Thyroid gland (tissue), 4 donors: ENCODE data around the gene MYO10.

Experiments used
- POLR2A ChIP-seq, 2 donors: fragments of 450-650 bp; IDR thresholded peaks; one replicate each; pipeline ENCODE4 v1.6.1; 2017; ENCODE audit warnings: antibody characterized with exemption in 2 of 2, mild to moderate bottlenecking in 2 of 2, moderate library complexity in 1 of 2
- TF ChIP-seq, protein P1 (sequence below), 6 experiments: fragments of 200-600 bp in 3 of 6; fragments of 450-650 bp in 3 of 6; sonication (generic) in 3 of 6; IDR thresholded peaks; one replicate each; pipeline ENCODE4 v1.5.1; 2016 to 2019; ENCODE audit warnings: antibody characterized with exemption in 6 of 6, mild to moderate bottlenecking in 2 of 6, inconsistent platforms in 1 of 6, moderate library complexity in 1 of 6

GRCh38 chr5:16842896-16843295, 93.2 kb downstream of the MYO10 start:
- no peak for TF ChIP-seq POLR2A (IDR thresholded peaks at IDR 0.05)
- TF ChIP-seq, protein P1, sequence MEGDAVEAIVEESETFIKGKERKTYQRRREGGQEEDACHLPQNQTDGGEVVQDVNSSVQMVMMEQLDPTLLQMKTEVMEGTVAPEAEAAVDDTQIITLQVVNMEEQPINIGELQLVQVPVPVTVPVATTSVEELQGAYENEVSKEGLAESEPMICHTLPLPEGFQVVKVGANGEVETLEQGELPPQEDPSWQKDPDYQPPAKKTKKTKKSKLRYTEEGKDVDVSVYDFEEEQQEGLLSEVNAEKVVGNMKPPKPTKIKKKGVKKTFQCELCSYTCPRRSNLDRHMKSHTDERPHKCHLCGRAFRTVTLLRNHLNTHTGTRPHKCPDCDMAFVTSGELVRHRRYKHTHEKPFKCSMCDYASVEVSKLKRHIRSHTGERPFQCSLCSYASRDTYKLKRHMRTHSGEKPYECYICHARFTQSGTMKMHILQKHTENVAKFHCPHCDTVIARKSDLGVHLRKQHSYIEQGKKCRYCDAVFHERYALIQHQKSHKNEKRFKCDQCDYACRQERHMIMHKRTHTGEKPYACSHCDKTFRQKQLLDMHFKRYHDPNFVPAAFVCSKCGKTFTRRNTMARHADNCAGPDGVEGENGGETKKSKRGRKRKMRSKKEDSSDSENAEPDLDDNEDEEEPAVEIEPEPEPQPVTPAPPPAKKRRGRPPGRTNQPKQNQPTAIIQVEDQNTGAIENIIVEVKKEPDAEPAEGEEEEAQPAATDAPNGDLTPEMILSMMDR (IDR thresholded peaks at IDR 0.05) = no peak
